HepG2 (cell line): Measurements from ENCODE around the gene PET100. TPM values are rescaled to one million over a fixed set of nuclear protein-coding genes. Genes with fewer than 3 reads are reported as not detected.
A peak's percentile ranks its signal among the peaks of the same experiment; 100 is the strongest.

ENCODE experiments used
- AHDC1 ChIP-seq: sonication (generic); formaldehyde crosslinking; IDR thresholded peaks from 2 replicates; pipeline ENCODE4 v1.5.1; 2020; ENCODE audit warnings: mild to moderate bottlenecking, missing genetic modification reagents, borderline replicate concordance
- FOXK1 ChIP-seq: sonication (generic); formaldehyde crosslinking; IDR thresholded peaks from 2 replicates; pipeline ENCODE4 v1.4.0; 2020; ENCODE audit warnings: low read depth, missing genetic modification reagents, borderline replicate concordance
- HDAC6 ChIP-seq: fragments of 200-600 bp; sonication (generic); IDR thresholded peaks from 2 replicates; pipeline ENCODE4 v1.7.0; 2017; ENCODE audit warnings: mild to moderate bottlenecking, antibody characterized with exemption, low read length, low read depth
- HNF1A ChIP-seq, 2 experiments: sonication (generic) in 1 of 2; formaldehyde crosslinking in 1 of 2; IDR thresholded peaks; 2 replicates each; pipeline versions ENCODE4 v1.4.0 to v1.6.1; 2016 to 2020; ENCODE audit warnings: borderline replicate concordance in 1 of 2, low read depth in 1 of 2, mild to moderate bottlenecking in 1 of 2, missing genetic modification reagents in 1 of 2
- HNRNPH1 ChIP-seq: fragments of 200-400 bp; formaldehyde crosslinking; optimal IDR thresholded peaks from 2 replicates; pipeline ENCODE3; 2017; ENCODE audit warnings: mild to moderate bottlenecking, low read depth, low read length
- KDM6A ChIP-seq: IDR thresholded peaks from 2 replicates; pipeline ENCODE4 v1.6.1; 2016; ENCODE audit warnings: low read depth
- KLF6 ChIP-seq: IDR thresholded peaks from 2 replicates; pipeline ENCODE4 v1.8.0; 2016; ENCODE audit warnings: missing biosample characterization, missing genetic modification reagents
- SETDB1 ChIP-seq: sonication (generic); formaldehyde crosslinking; IDR thresholded peaks from 2 replicates; pipeline ENCODE4 v1.5.1; 2020; ENCODE audit warnings: missing genetic modification reagents, mild to moderate bottlenecking, borderline replicate concordance
- SMAD1 ChIP-seq: sonication (generic); formaldehyde crosslinking; IDR thresholded peaks from 2 replicates; pipeline ENCODE4 v1.4.0; 2020; ENCODE audit warnings: missing genetic modification reagents, low read depth, mild to moderate bottlenecking, borderline replicate concordance
- SMC3 ChIP-seq: IDR thresholded peaks from 2 replicates; pipeline ENCODE4 v1.6.1; 2011; ENCODE audit warnings: low read length, improper control_type of control experiment
- TOPORS ChIP-seq: sonication (generic); formaldehyde crosslinking; IDR thresholded peaks from 2 replicates; pipeline ENCODE4 v1.8.0; 2023; ENCODE audit warnings: mild to moderate bottlenecking, missing genetic modification reagents
- ZKSCAN5 ChIP-seq: sonication (generic); formaldehyde crosslinking; IDR thresholded peaks from 2 replicates; pipeline ENCODE4 v1.5.1; 2020; ENCODE audit warnings: mild to moderate bottlenecking, missing genetic modification reagents
- ZNF232 ChIP-seq: sonication (generic); formaldehyde crosslinking; IDR thresholded peaks from 2 replicates; pipeline ENCODE4 v1.4.0; 2020; ENCODE audit warnings: missing genetic modification reagents, borderline replicate concordance
- ZNF512B ChIP-seq: sonication (generic); formaldehyde crosslinking; IDR thresholded peaks from 2 replicates; pipeline ENCODE4 v1.5.1; 2020; ENCODE audit warnings: missing genetic modification reagents, mild to moderate bottlenecking, borderline replicate concordance
- polyA plus RNA-seq, 8 experiments: library from polyadenylated mRNA; depleted of rRNA in 3 of 8; stranded (reverse) in 7 of 8; unstranded in 1 of 8; fragments of >200 nt; fragmentation: Illumina TruSeq in 4 of 8; extraction: Trizol in 4 of 8; gene quantifications; 2 replicates each; pipeline versions ENCODE4 v1.2.1 to v1.2.3, GENCODE V29; 2011 to 2016; ENCODE audit warnings: low read depth in 4 of 8, missing spikeins in 1 of 8, mixed read lengths in 1 of 8; ENCODE audit not compliant: insufficient read depth in 1 of 8
- total RNA-seq, 5 experiments: library from RNA; depleted of rRNA; stranded (reverse); fragments of >200 nt; fragmentation: Illumina TruSeq; extraction: Trizol; gene quantifications; 2 replicates each; pipeline ENCODE4 v1.2.3, GENCODE V29; 2016; ENCODE audit warnings: low read depth in 1 of 5

The PET100 gene
- total and polyA plus RNA-seq, 2 of the 13 experiments (the other 11 are each of a cell fraction or from before 2014, with no cell fraction given), result 22.3 to 66.5 TPM

- TF ChIP-seq ZNF512B (CRISPR knock-in tag) (no peak), SETDB1 (CRISPR knock-in tag) (0 out of 2 replicates have a peak, but pooled peaks have one; percentile 70), FOXK1 (CRISPR knock-in tag) (peak; percentile 99), SMAD1 (no peak; the same call in 1 of the 2 replicates), HDAC6 (no peak), SMC3 (no peak), ZKSCAN5 (CRISPR knock-in tag) (no peak), KDM6A (no peak), ZNF232 (CRISPR knock-in tag) (peak; percentile 52; the same call in 1 of the 2 replicates), HNF1A (IDR thresholded peaks at IDR 0.05; ENCODE audit: low read depth) (no peak), HNF1A (CRISPR knock-in tag; IDR thresholded peaks at IDR 0.05; ENCODE audit: borderline replicate concordance) (no peak), AHDC1 (CRISPR knock-in tag) (no peak), HNRNPH1 (no peak), TOPORS (CRISPR knock-in tag) (peak; percentile 27; the same call in 1 of the 2 replicates), KLF6 (no peak)
Observed at GRCh38 chr19:7629347-7630054, at the start of gene PET100, which contains the start of gene XAB2 (continued).
